B cell (primary cell): ENCODE measurements around the gene NCKAP5L. TPM values are rescaled to one million over a fixed set of nuclear protein-coding genes. Genes with fewer than 3 reads are reported as not detected.
"Not testable (repeated sequence)": the region's sequence is repeated elsewhere in the genome, so short reads cannot be mapped to it uniquely, and the experiment has no call there.

Experiments used
- ATAC-seq: fragments of 200-7000 bp; cut with Tn5 transposase; one replicate; pipeline ENCODE4 v1.10.0; 2021; ENCODE audit warnings: low read depth, mild to moderate bottlenecking, moderate number of reproducible peaks, moderate library complexity
- CTCF ChIA-PET: fragments of 350-600 bp; sonication (Branson Sonifier 250); formaldehyde crosslinking; loops from one replicate; lab custom pipeline; 2021; ENCODE audit warnings: antibody characterized with exemption, inconsistent platforms; lab: Charles Lee
- POLR2A ChIA-PET: fragments of 350-600 bp; sonication (Branson Sonifier 250); formaldehyde crosslinking; loops from one replicate; lab custom pipeline; 2021; ENCODE audit warnings: antibody characterized with exemption; lab: Charles Lee
- DNase-seq: peaks from one replicate; pipeline ENCODE4 v3.0.0; 2013
- H2AFZ ChIP-seq: 2 replicates; pipeline ENCODE4 v1.6.1; 2012; ENCODE audit warnings: mild to moderate bottlenecking, low read depth, low read length; ENCODE audit not compliant: insufficient read depth, poor library complexity, severe bottlenecking
- H3K27ac ChIP-seq, 2 donors: 1 replicate in 1 of 2; 2 replicates in 1 of 2; pipeline ENCODE4 v1.5.1; 2012 to 2013; ENCODE audit warnings: low read length in 2 of 2, mild to moderate bottlenecking in 2 of 2, moderate library complexity in 1 of 2
- H3K27me3 ChIP-seq, 4 experiments: fragments of 200-600 bp in 1 of 4; sonication (generic) in 1 of 4; replicated peaks in 1 of 4; 1 replicate in 2 of 4; 2 replicates in 2 of 4; pipeline versions ENCODE4 v1.6.1 to v1.7.0; 2013 to 2016; ENCODE audit warnings: low read length in 3 of 4, mild to moderate bottlenecking in 2 of 4, mixed read lengths in 1 of 4, moderate library complexity in 1 of 4; ENCODE audit not compliant: insufficient read depth in 4 of 4, control insufficient read depth in 3 of 4; ENCODE audit errors: control extremely low read depth in 1 of 4
- H3K36me3 ChIP-seq, 2 experiments: replicated peaks in 1 of 2; 1 replicate in 1 of 2; 2 replicates in 1 of 2; pipeline versions ENCODE4 v1.6.1 to v1.7.1; 2013; ENCODE audit warnings: low read length in 1 of 2; ENCODE audit not compliant: insufficient read depth in 2 of 2, control insufficient read depth in 1 of 2; ENCODE audit errors: control extremely low read depth in 1 of 2, extremely low read depth in 1 of 2
- H3K4me1 ChIP-seq, 2 donors: fragments of 200-600 bp in 1 of 2; sonication (generic) in 1 of 2; 1 replicate in 1 of 2; 2 replicates in 1 of 2; pipeline versions ENCODE4 v1.5.1 to v1.6.1; 2013 to 2017; ENCODE audit warnings: low read length in 2 of 2; ENCODE audit not compliant: control insufficient read depth in 2 of 2, insufficient read depth in 2 of 2
- H3K4me2 ChIP-seq: replicated peaks from 2 replicates; pipeline ENCODE3; 2012; ENCODE audit warnings: mild to moderate bottlenecking, low read depth, low read length; ENCODE audit not compliant: poor library complexity, severe bottlenecking
- H3K4me3 ChIP-seq, 5 experiments: fragments of 200-600 bp in 1 of 5; sonication (generic) in 1 of 5; 1 replicate in 3 of 5; 2 replicates in 2 of 5; pipeline versions ENCODE4 v1.5.1 to v1.7.0; 2011 to 2016; ENCODE audit warnings: low read length in 4 of 5, mild to moderate bottlenecking in 4 of 5, low read depth in 2 of 5, control low read depth in 1 of 5, moderate library complexity in 1 of 5; ENCODE audit not compliant: insufficient read depth in 1 of 5; ENCODE audit errors: control extremely low read depth in 1 of 5, extremely low read depth in 1 of 5
- H3K79me2 ChIP-seq: fragments of 200-600 bp; sonication (generic); one replicate; pipeline ENCODE4 v1.6.0; 2016; ENCODE audit warnings: low read length; ENCODE audit not compliant: control insufficient read depth, insufficient read depth
- H3K9ac ChIP-seq: fragments of 200-600 bp; sonication (generic); 2 replicates; pipeline ENCODE4 v1.6.1; 2017; ENCODE audit warnings: mild to moderate bottlenecking, low read length, moderate library complexity
- H3K9me3 ChIP-seq, 3 donors: one replicate each; pipeline versions ENCODE4 v1.6.1 to v1.7.1; 2013; ENCODE audit warnings: low read length in 2 of 3; ENCODE audit not compliant: control insufficient read depth in 2 of 3, insufficient read depth in 1 of 3; ENCODE audit errors: control extremely low read depth in 1 of 3
- H4K20me1 ChIP-seq: 2 replicates; pipeline ENCODE4 v1.6.0; 2012; ENCODE audit warnings: mild to moderate bottlenecking, low read length; ENCODE audit not compliant: insufficient read depth, control insufficient read depth, poor library complexity, severe bottlenecking
- H3K27ac Mint-ChIP-seq: one replicate; pipeline ENCODE4 v1.8.0; 2021; ENCODE audit warnings: mixed read lengths
- H3K27me3 Mint-ChIP-seq: one replicate; pipeline ENCODE4 v1.8.0; 2021; ENCODE audit warnings: mixed read lengths
- H3K4me1 Mint-ChIP-seq: one replicate; pipeline ENCODE4 v1.8.0; 2021; ENCODE audit warnings: mixed read lengths
- H3K4me3 Mint-ChIP-seq: one replicate; pipeline ENCODE4 v1.8.0; 2021; ENCODE audit warnings: mixed read lengths
- H3K9me3 Mint-ChIP-seq: one replicate; pipeline ENCODE4 v1.8.0; 2022; ENCODE audit warnings: mixed read lengths; ENCODE audit not compliant: insufficient read depth
- CTCF ChIP-seq: fragments of 200-600 bp; IDR thresholded peaks from one replicate; pipeline ENCODE4 v1.8.0; 2022; ENCODE audit warnings: antibody characterized with exemption, mild to moderate bottlenecking
- EZH2 ChIP-seq: IDR thresholded peaks from 2 replicates; pipeline ENCODE4 v1.6.1; 2012; ENCODE audit warnings: borderline replicate concordance, low read depth, mild to moderate bottlenecking, moderate library complexity, low read length; ENCODE audit not compliant: insufficient read depth, poor library complexity, severe bottlenecking
- WGBS: methylation state at CpG from one replicate; pipeline ENCODE4 v1.1.5; 2013; ENCODE audit warnings: missing lambda C conversion rate; ENCODE audit not compliant: insufficient coverage; 5-methylcytosine and 5-hydroxymethylcytosine counted together
- intact Hi-C: fragments of 100-400 bp; cut with micrococcal nuclease; formaldehyde crosslinking; loops from one replicate; pipeline ENCODE4 v1.10.0; 2022
- polyA plus RNA-seq: library from polyadenylated mRNA; depleted of rRNA; stranded (reverse); fragments of >200 nt; gene quantifications from 2 replicates; pipeline ENCODE4 v1.2.3, GENCODE V29; 2012
- total RNA-seq, 2 donors: library from RNA; stranded (reverse); fragments of 120-200 nt in 1 of 2; gene quantifications; 1 replicate in 1 of 2; 2 replicates in 1 of 2; pipeline versions ENCODE4 v1.2.3 to v1.2.4, GENCODE V29; 2013 to 2022

NCKAP5L gene
- total and polyA plus RNA-seq, 2 donors (not counting 1 experiment from before 2014, with no cell fraction given), result 3.2 to 13.2 TPM

DNA sequence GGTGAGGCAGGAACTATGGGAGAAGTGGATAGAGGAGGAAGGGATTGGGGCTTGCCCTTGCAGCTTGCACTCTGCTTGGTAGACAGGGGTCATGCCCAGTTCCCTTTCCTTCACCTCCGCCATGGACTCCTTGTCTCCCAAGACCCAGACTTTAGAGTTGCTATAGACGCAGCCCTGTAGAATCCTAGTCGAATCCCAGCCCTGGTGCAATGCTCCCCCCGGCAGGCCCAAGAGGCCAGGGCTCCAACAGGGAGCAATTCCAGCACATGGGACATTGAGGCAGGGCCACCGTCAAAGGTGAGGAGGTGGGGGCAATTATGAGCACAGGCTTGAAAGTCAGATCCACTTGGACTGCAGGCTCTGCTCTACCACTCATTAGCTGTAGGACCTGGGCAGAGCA, 44.2 kb upstream of the NCKAP5L start:
- 100% methylated on average over 5 of the region's 5 CpGs for WGBS
- Mint-ChIP-seq H3K27ac (no peak overlapping the region), H3K27me3 (peaks cover 3% of the 10 kb centered on the region), H3K9me3 (no peaks in the 10 kb centered on the region), H3K4me1 (no peaks in the 10 kb centered on the region), H3K4me3 (no peak overlapping the region)
- H3K9me3 ChIP-seq, result no peaks in the 10 kb centered on the region
- no peaks in the 10 kb centered on the region for H3K27me3 ChIP-seq
- no peak overlapping the region for H3K4me2 ChIP-seq
- TF ChIP-seq CTCF, result no peak
- no peak for TF ChIP-seq EZH2
- ATAC-seq (no peak), DNase-seq (no peak)
- ChIA-PET CTCF (no interaction called here), POLR2A (no interaction called here)
- no peak overlapping the region for H3K9ac ChIP-seq
- no peak overlapping the region for H2AFZ ChIP-seq
- H3K4me1 ChIP-seq, result no peaks in the 10 kb centered on the region
- no peak overlapping the region for H3K27ac ChIP-seq
- H3K36me3 ChIP-seq, result no peaks in the 10 kb centered on the region
- no peak overlapping the region for H3K4me3 ChIP-seq
- H4K20me1 ChIP-seq, result no peaks in the 10 kb centered on the region
- no peaks in the 10 kb centered on the region for H3K79me2 ChIP-seq
- intact Hi-C loops, result no loop called here

DNA sequence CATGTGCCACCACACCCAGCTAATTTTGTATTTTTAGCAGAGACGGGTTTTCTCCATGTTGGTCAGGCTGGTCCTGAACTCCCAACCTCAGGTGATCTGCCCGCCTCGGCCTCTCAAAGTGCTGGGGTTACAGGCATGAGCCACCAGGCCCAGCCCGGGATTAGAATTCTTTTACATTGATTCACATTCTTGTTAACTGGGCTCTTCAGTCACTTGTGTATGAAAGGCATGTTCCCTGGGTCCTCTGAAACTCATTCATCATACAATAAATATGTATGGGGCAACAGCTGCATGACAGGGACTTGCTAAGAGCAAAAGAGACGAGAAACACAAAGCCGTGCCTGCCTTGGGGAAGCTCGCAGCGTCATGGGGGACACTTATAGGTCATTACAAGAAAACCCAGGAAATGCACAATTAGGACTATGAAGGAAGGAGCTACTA, 43.6 kb upstream of the NCKAP5L start:
- POLR2A ChIA-PET, H3K79me2 ChIP-seq, H3K9ac ChIP-seq, H3K27me3 Mint-ChIP-seq, H3K27ac ChIP-seq, H3K9me3 Mint-ChIP-seq, H2AFZ ChIP-seq, H3K27ac Mint-ChIP-seq, CTCF ChIA-PET, H3K27me3 ChIP-seq, H3K4me3 Mint-ChIP-seq, ATAC-seq, H3K9me3 ChIP-seq, H3K4me1 ChIP-seq, H3K4me3 ChIP-seq, DNase-seq, H4K20me1 ChIP-seq, H3K36me3 ChIP-seq, intact Hi-C loops, H3K4me1 Mint-ChIP-seq, H3K4me2 ChIP-seq: not testable (repeated sequence)
- 99% methylated on average over 7 of the region's 8 CpGs for WGBS
